NCI-H748 (cell line): ENCODE results near the gene GUCA1C.

Experiments used
- DNase-seq: peaks from one replicate; lab custom pipeline; 2025; ENCODE audit not compliant: unreplicated experiment; lab: John Stamatoyannopoulos, UW

GUCA1C gene, protein sequence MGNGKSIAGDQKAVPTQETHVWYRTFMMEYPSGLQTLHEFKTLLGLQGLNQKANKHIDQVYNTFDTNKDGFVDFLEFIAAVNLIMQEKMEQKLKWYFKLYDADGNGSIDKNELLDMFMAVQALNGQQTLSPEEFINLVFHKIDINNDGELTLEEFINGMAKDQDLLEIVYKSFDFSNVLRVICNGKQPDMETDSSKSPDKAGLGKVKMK

DNA sequence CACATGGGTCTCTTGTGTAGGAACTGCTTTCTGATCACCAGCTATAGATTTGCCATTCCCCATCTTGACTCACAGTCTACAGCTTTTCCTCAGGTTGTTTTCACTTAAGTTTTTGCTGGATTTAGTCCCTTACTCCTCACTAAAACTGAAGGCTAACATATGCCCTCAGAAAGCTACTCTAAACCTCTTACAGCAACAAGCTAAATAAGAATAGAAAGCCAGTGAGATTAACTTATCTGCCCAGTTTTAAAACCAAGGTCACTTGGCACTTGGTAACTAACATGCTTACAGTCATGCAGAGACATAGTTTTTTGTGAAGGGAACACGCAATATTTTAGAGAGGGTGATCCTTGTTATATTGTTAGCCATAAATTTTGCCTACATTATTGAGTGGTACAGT lies at the start of gene GUCA1C:
Gene GUCA1C, minus strand, starts transcription at position 180 of the 400 bp plus-strand sequence. Its CDS starts 117 bp downstream, at position 63.
- no peak for DNase-seq

DNA sequence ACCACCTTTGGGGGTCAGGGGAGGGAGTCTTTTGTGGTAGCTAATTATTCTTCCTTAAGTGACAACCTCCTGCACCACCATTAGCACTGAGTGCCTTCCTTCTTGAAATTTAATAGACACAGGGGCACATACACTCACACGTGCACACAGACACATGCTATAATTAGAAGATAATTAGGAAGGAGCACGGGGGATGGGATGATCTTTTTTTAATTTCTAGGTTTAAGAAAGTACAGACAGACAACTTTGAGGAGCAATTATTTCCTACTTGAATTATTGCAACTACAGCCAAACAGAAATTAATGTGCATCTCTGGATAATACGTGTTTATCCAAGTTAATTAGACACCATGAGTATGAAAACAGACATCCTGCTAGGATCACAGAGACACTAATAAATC lies 44.8 kb upstream of the GUCA1C start:
- peak; percentile 10 for DNase-seq

DNA sequence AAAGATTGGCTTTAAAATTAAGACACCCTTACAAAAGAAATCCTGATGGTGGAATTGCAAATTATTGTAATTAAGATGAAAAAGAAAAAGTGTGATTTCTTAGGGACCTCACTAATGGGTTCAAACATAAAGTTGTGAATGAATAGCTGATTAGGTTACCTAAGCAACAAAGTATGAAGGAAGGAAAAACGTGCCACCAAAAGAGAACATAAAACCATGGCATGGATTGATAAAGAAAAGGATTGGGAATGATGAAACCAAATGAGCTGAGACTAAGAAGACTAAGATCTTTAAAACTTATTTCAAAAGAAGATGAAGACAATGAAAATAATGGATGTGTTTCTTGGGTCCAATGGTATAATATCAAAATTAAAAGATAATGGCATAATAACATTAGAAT lies 32.2 kb upstream of the GUCA1C start:
- DNase-seq = no peak

DNA sequence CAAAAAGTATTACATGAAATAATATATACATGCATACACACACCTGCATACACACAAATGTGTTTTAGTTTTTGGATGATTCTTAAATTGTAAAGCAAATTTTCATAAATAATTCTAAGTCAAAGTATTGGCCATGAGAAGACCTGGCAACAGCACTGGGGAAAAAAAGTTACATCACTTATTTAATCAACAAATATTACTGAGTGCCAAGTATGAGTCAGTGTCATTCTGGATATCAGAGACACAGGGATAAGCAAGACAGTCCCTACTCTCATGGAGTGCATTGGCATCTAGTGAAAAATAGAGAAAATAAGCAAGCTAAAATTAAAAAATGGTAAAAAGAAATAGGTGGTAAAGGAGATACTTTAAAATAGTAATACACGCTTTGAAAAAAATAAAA lies 29.4 kb upstream of the GUCA1C start:
- DNase-seq = no peak

DNA sequence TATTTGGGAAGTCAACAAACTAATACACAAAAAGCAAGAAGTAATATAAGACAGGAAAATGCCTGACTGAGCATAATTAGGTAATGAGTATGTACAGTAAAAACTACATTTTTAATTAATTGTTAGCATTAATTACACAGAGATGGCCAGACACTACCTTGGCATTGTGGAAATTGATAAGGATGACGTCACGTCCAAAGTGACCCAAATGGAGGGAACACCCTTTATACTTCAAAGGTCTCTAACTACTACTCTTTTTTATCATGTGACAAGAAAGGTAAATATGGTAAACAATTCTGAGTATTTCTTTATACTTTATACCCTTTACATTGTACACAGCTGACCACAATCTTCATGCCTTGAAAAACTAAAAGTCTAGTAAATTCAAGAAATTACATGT lies 22.4 kb upstream of the GUCA1C start:
- no peak for DNase-seq

DNA sequence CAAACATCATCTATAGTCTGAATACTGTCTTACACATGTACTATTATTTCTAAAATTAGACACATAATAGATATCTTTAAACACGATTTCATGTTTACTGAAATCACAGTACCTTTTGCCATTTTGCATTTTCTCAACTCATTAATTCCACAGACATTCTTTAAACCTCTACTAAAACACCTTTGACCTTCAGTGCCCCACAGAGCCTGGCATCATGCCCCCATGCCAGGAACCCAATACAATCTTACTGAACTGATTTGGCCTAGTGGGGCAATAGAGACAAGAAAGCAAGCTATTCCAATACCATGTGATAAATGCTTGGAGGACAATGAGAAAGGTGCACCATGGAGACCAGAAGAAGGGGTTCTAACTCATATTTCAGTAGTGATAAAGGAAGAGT lies 19.3 kb upstream of the GUCA1C start:
- no peak for DNase-seq

DNA sequence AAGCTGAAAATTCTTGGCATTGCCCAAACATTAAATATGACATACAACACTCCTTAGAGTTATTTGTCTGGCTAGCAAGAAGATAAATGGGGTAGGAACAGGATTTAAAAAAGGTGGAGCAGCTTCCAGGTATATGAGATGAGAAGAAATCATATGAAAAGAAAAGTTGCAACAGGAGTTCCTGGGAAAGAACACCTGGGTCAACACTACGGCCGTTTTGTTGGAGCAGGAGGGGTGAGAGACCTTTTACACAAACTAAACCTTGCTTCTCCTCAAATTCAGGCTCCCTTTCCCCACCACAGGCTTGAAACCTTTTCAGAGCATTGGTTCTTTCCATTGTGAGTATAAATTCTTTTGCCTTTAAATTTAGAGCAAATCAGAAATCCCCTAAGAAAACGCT lies 18.8 kb upstream of the GUCA1C start:
- DNase-seq = no peak

DNA sequence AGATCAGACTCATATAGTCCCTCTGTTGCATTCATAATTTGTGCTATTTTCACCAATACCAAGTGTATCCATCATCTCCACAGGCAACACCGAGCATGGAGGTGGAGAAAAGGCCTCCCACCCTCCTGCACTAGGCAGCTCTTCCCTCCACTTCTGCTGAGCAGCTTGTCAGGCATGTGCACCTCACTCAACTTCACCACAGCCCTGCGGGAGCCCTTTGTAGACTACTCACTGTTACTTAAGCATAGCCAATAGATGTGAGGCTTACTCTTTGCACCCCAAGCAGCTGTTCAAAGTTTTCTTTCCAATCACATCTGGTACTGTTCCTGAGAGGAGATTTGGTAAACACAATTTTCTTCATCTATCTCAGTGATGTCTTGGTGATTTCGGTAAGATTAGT lies 16.9 kb upstream of the GUCA1C start:
- DNase-seq = no peak

DNA sequence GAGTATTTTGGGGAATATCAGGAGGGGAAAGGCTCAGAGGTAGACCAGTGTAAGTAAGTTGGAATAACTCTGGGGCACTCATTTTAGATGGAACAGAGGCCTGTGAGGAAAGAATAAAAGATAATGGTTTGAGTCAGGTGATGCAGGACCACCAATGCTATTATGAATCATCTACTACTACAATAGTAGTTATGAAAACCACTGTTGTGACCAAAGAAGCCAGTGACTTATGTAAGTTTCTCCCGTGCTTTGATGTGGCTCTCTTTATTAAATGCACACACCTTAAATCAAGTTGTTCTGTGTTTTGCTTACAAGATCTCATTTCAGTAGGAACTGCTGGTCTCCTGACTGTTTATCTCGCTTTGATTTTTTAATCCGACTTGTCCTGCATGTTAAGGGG lies 13.1 kb upstream of the GUCA1C start:
- no peak for DNase-seq

DNA sequence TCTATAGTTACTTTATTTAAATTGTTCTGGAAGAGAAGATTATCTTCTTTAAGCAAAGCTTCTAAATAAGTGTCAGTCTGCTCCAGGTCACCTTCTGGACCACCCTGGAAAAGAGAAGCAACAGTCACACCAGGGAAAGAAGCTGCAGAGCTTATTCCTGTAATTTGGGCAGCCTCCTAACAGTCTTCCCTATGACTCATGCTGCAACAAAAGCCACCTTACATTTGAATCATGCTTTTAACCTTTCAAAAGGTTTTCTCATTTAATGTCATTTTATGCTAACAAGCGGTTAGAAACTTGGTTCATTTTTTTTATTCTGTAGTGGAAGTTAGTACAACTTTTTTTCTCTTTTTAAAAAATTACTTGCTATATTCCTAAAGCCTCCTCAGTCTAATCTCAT lies 5.3 kb upstream of the GUCA1C start:
- DNase-seq = no peak

DNA sequence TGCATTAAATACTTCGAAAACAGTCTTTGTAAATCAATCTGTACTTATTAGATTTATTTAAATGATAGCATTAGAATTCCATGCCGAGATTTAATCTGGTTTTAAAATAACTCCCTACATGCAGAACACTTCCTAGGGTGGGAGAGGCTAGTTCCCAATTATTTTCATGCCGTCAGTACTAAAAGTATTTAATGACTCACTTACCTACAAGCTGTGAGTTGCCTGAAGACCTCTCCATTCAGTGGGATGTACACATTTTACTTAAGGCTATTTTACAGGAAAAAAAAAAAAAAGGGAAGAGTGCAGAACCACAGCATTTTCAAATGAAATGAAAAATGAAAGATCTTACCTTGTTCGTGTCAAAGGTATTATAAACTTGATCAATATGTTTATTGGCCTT lies 469 bp downstream of the GUCA1C start:
- no peak for DNase-seq

DNA sequence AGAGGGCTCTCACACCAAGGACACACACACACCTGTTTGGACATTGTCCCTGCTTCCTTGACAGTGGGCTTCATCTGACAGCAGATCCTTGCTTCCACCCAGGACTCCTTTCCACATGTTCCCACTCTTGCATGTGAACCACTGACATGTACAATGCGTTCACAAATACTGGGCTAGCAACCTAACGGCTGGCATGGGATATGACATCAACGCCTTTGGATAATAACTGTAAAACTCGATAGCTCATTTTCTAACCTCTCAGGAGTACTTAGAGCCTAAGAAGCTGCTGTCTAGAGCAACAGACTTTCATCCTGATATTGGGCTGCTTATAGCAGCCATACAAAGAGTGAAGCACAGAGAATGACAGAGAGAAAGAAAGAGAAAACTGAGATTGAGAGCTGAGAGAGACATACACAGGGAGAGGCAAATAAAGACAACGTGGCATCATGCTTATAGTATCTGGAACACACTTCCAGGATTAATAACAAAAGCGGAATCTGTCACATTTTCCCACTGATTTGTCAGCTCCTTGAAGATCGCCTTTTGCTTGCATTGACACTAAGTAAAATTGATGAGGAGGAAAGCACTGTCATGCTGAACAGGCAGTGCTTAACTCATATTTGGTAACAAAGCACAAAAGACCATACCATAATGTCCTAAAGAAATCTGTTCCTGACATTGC lies 1.7 kb downstream of the GUCA1C start:
- DNase-seq = no peak

DNA sequence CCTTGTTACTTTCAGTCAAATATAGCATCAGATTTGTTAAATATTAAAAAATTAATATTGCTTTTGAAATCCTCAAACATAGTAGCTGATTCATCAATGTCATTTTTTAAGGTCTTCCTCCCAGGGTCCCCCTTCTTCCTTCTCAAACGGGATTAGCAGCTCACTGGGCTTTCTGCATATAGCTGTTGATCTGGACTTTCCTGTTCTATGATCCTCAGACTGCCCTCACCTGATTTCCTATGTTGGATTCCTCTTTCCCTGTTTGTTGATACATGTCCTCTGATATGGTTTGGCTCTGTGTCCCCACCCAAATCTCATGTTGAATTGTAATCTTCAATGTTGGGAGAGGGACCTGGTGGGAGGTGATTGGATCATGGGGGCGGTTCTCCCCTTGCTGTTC lies 5.8 kb downstream of the GUCA1C start:
- DNase-seq = no peak

DNA sequence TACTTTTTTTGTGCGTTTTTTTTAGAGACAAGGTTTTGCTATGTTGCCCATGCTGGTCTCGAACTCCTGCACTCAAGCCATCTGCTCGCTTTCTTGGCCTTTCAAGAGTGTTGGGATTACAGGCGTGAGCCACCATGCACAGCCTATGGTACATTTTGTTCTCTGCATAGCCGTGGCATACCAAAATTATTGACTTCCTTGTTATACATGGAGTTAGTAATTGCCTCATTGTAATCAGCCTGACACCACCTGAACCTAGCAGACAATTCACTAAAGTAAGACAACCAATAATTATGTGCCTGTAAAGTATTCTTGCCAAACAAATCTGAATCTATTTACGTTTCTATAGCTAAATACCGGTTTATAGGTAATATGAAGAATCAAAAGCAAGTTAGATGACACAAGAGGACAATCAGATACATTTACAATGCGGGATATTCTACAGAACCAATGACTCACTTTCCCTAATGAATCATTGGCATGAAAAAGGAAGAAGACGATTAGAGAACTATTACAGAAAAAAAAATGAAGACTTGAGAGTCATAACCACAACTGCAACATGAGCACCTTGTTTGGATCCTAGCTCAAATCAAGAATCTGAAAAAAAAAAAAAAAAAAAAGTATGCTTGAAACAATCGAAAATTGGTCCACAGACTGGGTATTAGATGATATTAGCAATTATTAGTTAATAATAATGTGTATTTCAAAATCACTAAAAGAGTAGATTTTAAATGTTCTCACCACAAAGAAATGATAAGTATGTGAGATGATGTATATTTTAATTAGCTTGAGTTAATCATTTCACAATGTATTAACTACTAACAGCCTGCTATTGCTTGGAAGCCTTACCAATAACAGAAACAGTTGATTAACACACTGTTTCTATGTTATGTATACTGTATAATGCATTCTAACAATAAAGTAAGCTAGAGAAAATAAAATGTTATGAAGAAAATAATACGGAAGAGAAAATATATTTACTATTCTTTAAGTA lies 7.1 kb downstream of the GUCA1C start:
- DNase-seq = no peak

DNA sequence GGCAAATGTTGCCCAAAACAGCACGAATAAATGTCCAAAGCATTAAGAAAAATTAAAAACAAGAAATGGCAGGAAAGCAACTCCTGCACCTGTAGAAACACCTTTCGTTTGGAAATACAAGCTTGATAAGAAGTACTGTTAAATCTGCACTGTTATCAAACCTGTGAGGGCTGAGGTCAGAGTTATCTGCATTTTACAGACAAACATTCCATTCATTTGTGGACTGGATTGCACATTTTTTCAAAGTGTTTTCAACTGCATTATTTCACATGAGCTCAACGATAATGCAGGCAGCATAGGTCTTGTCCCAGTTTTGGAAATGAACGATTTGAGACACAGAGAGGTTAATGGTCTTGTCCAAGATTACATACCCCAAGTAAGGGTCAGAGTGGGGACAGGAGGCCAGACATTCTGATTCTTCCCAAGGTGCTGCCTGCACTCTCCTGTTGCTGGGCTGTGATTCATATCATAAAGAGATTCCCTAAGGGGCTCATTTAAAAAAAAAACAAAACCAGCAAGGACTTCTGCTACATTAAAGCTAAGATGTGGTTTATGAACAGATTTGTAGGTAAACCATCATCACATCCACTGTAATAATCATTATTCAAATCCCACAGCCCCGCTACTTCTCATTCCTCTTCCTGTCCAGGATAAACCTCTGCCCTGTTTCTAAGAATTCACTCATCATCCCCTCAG lies 13.0 kb downstream of the GUCA1C start:
- DNase-seq = no peak

DNA sequence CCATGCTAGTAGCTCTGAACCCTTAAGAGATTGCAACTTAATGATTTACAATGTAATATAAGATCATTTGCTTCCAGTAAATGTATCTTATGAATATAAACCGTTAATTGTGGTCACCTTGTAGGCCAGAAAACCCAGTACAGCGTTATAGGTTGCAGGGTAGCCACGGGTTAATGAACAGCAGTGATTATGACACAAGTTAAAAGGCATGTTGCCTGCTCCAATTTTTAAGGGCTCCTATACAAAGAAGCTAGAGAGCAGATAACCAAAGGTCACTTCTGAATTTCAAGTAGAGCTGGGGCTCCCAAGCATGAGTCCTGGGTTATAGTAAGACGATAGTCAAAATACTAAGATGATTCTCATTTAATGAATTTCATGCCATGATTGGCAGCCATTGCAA lies 13.5 kb downstream of the GUCA1C start:
- no peak for DNase-seq

DNA sequence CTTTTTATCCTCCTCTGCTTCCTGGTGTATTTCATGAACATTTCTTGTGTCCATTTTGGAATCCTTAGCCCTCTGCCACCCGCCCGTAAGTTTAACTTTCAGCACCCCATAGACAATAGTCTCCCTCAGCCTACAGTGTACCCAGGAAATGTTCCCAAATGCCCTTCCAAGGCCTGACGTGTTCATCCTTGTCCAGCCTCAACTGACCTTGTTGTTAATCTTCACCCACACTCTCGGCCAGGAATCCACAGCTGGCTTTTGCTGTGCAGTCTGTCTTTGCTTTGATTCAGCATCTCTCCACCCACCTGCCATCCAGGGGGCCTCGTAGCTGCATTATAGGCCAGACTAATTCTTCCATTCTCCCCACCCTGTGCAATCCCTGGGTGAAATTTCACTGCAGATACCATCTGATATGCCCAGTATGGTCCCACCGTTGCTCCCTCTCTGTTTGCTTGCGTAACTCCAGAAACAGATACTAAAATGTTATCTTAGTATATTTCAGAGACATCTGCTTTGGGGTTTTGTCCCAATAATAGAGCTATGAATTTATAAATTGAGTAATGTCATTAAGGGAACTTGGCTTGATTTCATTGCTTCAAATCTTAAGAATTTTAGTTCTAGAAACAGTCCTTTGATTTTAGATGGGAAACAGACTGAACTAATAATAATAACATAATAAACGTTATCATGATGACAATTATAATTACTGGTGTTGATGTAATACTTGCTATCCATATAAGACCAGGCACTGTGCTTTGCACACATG lies 16.6 kb downstream of the GUCA1C start:
- DNase-seq = no peak

DNA sequence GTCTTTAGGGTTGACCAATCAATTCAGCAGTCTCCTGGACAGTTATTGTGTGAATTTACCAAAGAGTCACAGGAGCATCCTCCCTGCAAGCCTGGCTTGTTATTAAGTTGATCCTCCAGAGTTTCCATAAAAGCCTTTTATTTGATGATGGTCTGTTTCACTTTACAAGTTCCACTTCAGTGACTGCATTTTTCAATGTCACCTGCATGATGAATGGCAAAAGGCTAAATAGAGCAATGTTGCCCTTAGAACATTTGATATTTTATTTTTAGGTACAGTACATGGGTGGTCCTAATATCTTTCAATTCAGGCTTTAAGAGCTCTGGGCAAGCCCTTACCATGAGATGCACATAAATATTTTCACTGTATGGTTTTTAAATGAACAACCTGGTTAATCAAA lies 22.6 kb downstream of the GUCA1C start:
- DNase-seq = peak; percentile 25

DNA sequence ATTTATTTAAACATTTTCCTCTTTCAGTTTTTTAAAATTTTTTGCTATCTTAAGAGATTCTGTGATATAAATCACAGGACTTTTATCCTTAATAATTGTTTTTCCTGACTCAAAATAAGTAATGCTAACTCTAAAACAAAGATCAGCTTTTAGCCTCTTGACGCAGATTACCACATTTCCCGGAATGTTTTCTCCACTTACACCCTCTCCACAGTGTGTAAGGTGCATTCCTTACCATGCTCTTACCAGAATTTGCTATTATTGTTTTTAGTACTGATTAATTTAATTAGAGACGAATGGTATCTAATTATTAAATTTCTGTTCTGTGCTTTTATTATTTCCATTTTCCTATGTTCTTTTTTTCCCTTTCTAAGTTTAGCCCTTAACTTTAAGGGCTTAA lies 34.8 kb downstream of the GUCA1C start:
- DNase-seq = no peak

DNA sequence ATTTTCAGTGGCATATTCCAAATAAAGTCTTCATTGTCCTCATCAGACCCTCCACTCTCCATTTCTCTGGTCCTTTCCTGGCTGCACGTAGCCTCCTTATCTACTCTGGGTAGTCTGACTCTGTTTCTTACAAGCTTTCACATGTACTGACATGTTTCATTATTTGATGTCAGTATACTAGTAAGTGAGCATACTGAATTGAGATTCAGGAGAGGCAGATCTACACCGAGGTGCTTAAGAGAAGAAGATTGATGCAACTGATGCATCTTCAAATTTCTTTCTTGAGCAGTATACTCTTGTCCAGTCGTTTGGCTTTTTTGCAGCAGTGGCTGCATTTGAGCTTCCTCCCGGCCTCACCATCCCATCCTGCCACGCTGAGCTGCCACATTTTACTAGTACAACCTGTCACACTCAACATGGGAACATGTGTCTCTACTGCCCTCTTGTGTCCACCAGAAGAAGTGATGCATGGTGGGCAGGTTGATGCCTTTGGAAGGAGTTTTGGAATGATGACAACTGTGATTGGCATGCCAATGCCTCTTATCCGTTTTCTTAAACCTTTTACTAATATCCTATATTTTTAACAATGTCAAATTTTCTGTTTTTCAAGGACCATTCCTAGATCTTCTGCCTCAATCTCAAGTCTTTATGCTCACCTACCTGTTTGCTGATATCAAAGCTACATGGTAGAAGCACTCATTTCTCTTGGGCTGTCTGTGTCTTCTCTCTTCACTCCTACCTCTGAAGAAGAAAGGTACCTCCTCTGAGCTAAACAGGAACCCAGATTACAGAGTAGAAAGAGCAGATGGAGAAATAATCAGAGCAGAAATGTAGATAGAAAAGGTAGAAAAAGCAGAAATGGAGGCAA lies 38.7 kb downstream of the GUCA1C start:
- peak; percentile 64 for DNase-seq
